K562 (cell line): Measurements from ENCODE around the gene LYVE1. TPM values are rescaled to one million over a fixed set of nuclear protein-coding genes. Genes with fewer than 3 reads are reported as not detected.
A peak's percentile ranks its signal among the peaks of the same experiment; 100 is the strongest.

Experiments used
- ATAC-seq: fragments of 200-7000 bp; cut with Tn5 transposase; 3 replicates; pipeline ENCODE4 v1.9.1; 2020; ENCODE audit warnings: moderate library complexity
- BruUV-seq: library from RNA; stranded (reverse); fragments of 400-500 nt; replicated peaks from 2 replicates; lab custom pipeline; 2021; lab: Mats Ljungman, UMichigan
- CTCF ChIA-PET: fragments of 300-600 bp; formaldehyde crosslinking; extraction: SDS; loops from one replicate; lab custom pipeline; 2021; ENCODE audit warnings: low intra/inter-chr PET ratio; lab: Yijun Ruan, JAX
- POLR2A ChIA-PET: fragments of 300-600, 350-650 bp; sonication (Branson Sonifier 250); formaldehyde crosslinking; extraction: SDS; loops from one replicate; lab custom pipeline; 2021; ENCODE audit warnings: antibody characterized with exemption, inconsistent platforms; lab: Yijun Ruan, JAX
- DNase-seq, 4 experiments: peaks; one replicate each; pipeline versions ENCODE4 v3.0.0 to v3.0.0-alpha.2; 2011 to 2018; ENCODE audit warnings: low spot score in 3 of 4, mixed read lengths in 3 of 4; ENCODE audit errors: extremely low read depth in 1 of 4
- FAIRE-seq: peaks from 2 replicates; lab custom pipeline; 2011; peaks lifted over from hg19 to GRCh38; lab: Jason Lieb, UNC
- H2AFZ ChIP-seq: 2 replicates; pipeline ENCODE4 v1.6.0; 2011; ENCODE audit warnings: low read depth, low read length, control low read depth, inconsistent platforms
- H3K27ac ChIP-seq: fragments of 200-600 bp; 3 replicates; pipeline ENCODE4 v1.8.0; 2011; ENCODE audit warnings: low read depth, mild to moderate bottlenecking, control low read depth, inconsistent platforms, low read length, moderate library complexity, mixed read lengths; ENCODE audit errors: extremely low read depth
- H3K27me3 ChIP-seq, 2 experiments: fragments of 300-600 bp in 1 of 2; 2 replicates in 1 of 2; 3 replicates in 1 of 2; pipeline versions ENCODE4 v1.6.0 to v1.8.0; 2011; ENCODE audit warnings: inconsistent platforms in 2 of 2, low read length in 2 of 2, mild to moderate bottlenecking in 1 of 2, mixed read lengths in 1 of 2, moderate library complexity in 1 of 2; ENCODE audit not compliant: control insufficient read depth in 2 of 2, insufficient read depth in 2 of 2
- H3K36me3 ChIP-seq: fragments of 300-600 bp; 3 replicates; pipeline ENCODE4 v1.8.0; 2011; ENCODE audit warnings: mild to moderate bottlenecking, low read length, inconsistent platforms; ENCODE audit not compliant: control insufficient read depth, insufficient read depth
- H3K4me1 ChIP-seq, 2 experiments: fragments of 200-600 bp in 1 of 2; replicated peaks in 1 of 2; 2 replicates in 1 of 2; 3 replicates in 1 of 2; pipeline versions ENCODE4 v1.5.1 to v1.8.0; 2011; ENCODE audit warnings: inconsistent platforms in 2 of 2, low read length in 2 of 2, mild to moderate bottlenecking in 1 of 2, mixed read lengths in 1 of 2, moderate library complexity in 1 of 2; ENCODE audit not compliant: control insufficient read depth in 2 of 2, insufficient read depth in 2 of 2
- H3K4me2 ChIP-seq: 2 replicates; pipeline ENCODE4 v1.6.1; 2011; ENCODE audit warnings: low read length, control low read depth, inconsistent platforms, mixed read lengths; ENCODE audit not compliant: insufficient read depth
- H3K4me3 ChIP-seq: fragments of 200-600 bp; sonication (generic), shearing (Covaris generic); 2 replicates; pipeline ENCODE4 v1.5.1; 2016; ENCODE audit warnings: control low read depth, inconsistent platforms
- H3K79me2 ChIP-seq: fragments of 200-600 bp; 3 replicates; pipeline ENCODE4 v1.8.0; 2011; ENCODE audit warnings: low read length, inconsistent platforms; ENCODE audit not compliant: control insufficient read depth, insufficient read depth
- H3K9ac ChIP-seq, 2 experiments: 2 replicates each; pipeline versions ENCODE4 v1.6.0 to v1.6.1; 2011; ENCODE audit warnings: low read depth in 2 of 2, low read length in 2 of 2, control low read depth in 1 of 2, inconsistent platforms in 1 of 2, mild to moderate bottlenecking in 1 of 2, mixed read lengths in 1 of 2; ENCODE audit not compliant: insufficient read depth in 1 of 2
- H3K9me1 ChIP-seq: one replicate; pipeline ENCODE4 v1.6.0; 2011; ENCODE audit warnings: inconsistent platforms, mild to moderate bottlenecking, low read length, moderate library complexity; ENCODE audit not compliant: control insufficient read depth, insufficient read depth
- H3K9me3 ChIP-seq: replicated peaks from 2 replicates; pipeline ENCODE4 v1.5.1; 2011; ENCODE audit warnings: low read depth, low read length, inconsistent platforms; ENCODE audit not compliant: control insufficient read depth, insufficient read depth
- H4K20me1 ChIP-seq: replicated peaks from 2 replicates; pipeline ENCODE4 v1.6.1; 2011; ENCODE audit warnings: low read length, inconsistent platforms, mixed read lengths; ENCODE audit not compliant: control insufficient read depth, insufficient read depth
- DLX4 ChIP-seq: fragments of 250-450 bp; sonication (Bioruptor Pico); IDR thresholded peaks from 2 replicates; pipeline ENCODE4 v1.6.1; 2021; ENCODE audit warnings: mild to moderate bottlenecking
- E2F5 ChIP-seq: sonication (generic); formaldehyde crosslinking; IDR thresholded peaks from 2 replicates; pipeline ENCODE4 v1.8.0; 2022; ENCODE audit warnings: mild to moderate bottlenecking, missing genetic modification reagents
- FOXP1 ChIP-seq: sonication (generic); formaldehyde crosslinking; IDR thresholded peaks from 2 replicates; pipeline ENCODE4 v1.8.0; 2022; ENCODE audit warnings: mild to moderate bottlenecking, missing genetic modification reagents
- HES1 ChIP-seq: fragments of 450-650 bp; IDR thresholded peaks from 2 replicates; pipeline ENCODE4 v1.6.1; 2016; ENCODE audit warnings: low read depth, mild to moderate bottlenecking, moderate library complexity
- LCOR ChIP-seq: sonication (generic); formaldehyde crosslinking; IDR thresholded peaks from 2 replicates; pipeline ENCODE4 v1.8.0; 2022; ENCODE audit warnings: mild to moderate bottlenecking, missing genetic modification reagents
- PTTG1 ChIP-seq: fragments of 450-650 bp; IDR thresholded peaks from 2 replicates; pipeline ENCODE4 v1.6.1; 2016; ENCODE audit warnings: low read depth, mild to moderate bottlenecking, missing genetic modification characterization, missing compliant biosample characterization
- RBBP5 ChIP-seq: fragments of 200-600 bp; sonication (generic); IDR thresholded peaks from 2 replicates; pipeline ENCODE4 v1.6.1; 2012; ENCODE audit warnings: borderline replicate concordance, mild to moderate bottlenecking, low read length, control low read depth, inconsistent platforms; ENCODE audit not compliant: insufficient read depth, poor library complexity, severe bottlenecking
- SMARCA4 ChIP-seq: fragments of 450-650 bp; IDR thresholded peaks from 2 replicates; pipeline ENCODE4 v1.6.1; 2016
- ZZZ3 ChIP-seq: fragments of 450-650 bp; IDR thresholded peaks from 2 replicates; pipeline ENCODE4 v1.6.1; 2016; ENCODE audit warnings: antibody characterized with exemption, mild to moderate bottlenecking, moderate library complexity
- WGBS: fragments of 100-300 bp; shearing (Covaris generic); methylation state at CpG from one replicate; pipeline ENCODE4 v1.1.6; 2016; ENCODE audit warnings: low coverage, mixed read lengths; ENCODE audit not compliant: insufficient coverage; ENCODE audit errors: missing lambda C conversion rate; 5-methylcytosine and 5-hydroxymethylcytosine counted together
- in situ Hi-C: fragments of 300-500 bp; cut with MboI; formaldehyde crosslinking; loops from 4 replicates; pipeline ENCODE4 v1.15.0; 2018; ENCODE audit warnings: inconsistent platforms, mixed read lengths
- intact Hi-C: fragments of 100-400 bp; cut with micrococcal nuclease; formaldehyde crosslinking; loops from 2 replicates; pipeline ENCODE4 v1.14.2; 2022
- polyA plus RNA-seq, 8 experiments: library from polyadenylated mRNA; depleted of rRNA in 4 of 8; stranded (reverse) in 5 of 8; unstranded in 3 of 8; fragments of >200 nt; fragmentation: Nextera tagmentation in 2 of 8; fragmentation: Illumina TruSeq in 1 of 8; extraction: Ambion mirVana in 2 of 8; extraction: Trizol in 1 of 8; gene quantifications; 2 replicates each; pipeline versions ENCODE4 v1.2.1 to v1.2.3, GENCODE V29; 2011 to 2014; ENCODE audit warnings: inconsistent platforms in 1 of 8, missing spikeins in 1 of 8
- total RNA-seq, 7 experiments: library from RNA; depleted of rRNA in 6 of 7; stranded (reverse); fragments of >200 nt in 6 of 7; fragmentation: Illumina TruSeq in 2 of 7; extraction: Trizol in 2 of 7; gene quantifications; 2 replicates each; pipeline versions ENCODE4 v1.2.1 to v1.2.3, GENCODE V29; 2011 to 2021; ENCODE audit warnings: low replicate concordance in 1 of 7

Gene LYVE1
- total and polyA plus RNA-seq, 9 of the 15 experiments (the other 6 are each of a cell fraction or from before 2014, with no cell fraction given): 0.06 to 1.1 (median 0.14) TPM; not detected in 1

- Histone ChIP-seq H3K27ac (no peak overlapping the region), H3K9me3 (no peaks in the 10 kb centered on the region), H3K9ac (peak overlapping the region in 1 of 2 experiments; percentile 37; a peak in 1 of 4 replicates), H3K4me2 (no peak overlapping the region), H3K4me3 (no peak overlapping the region), H3K79me2 (no peaks in the 10 kb centered on the region), H3K4me1 (peaks cover 6 to 12% of the 10 kb centered on the region in 2 experiments), H3K36me3 (no peaks in the 10 kb centered on the region), H3K27me3 (no peaks in the 10 kb centered on the region; a peak in 2 of 5 replicates), H4K20me1 (no peaks in the 10 kb centered on the region), H3K9me1 (no peaks in the 10 kb centered on the region), H2AFZ (no peak overlapping the region)
- ChIA-PET POLR2A (no interaction called here), CTCF (no interaction called here)
- ATAC-seq: no peak
- BruUV-seq: no TSS peak
- in situ Hi-C loops (no loop called here), intact Hi-C loops (no loop called here)
- no peak for DNase-seq
- FAIRE-seq: no peak
- 45% methylated on average over 5 of the region's 6 CpGs for WGBS
- TF ChIP-seq SMARCA4: no peak
- no peak for TF ChIP-seq PTTG1
- no peak for TF ChIP-seq HES1
- no peak for TF ChIP-seq RBBP5
- no peak for TF ChIP-seq FOXP1 (CRISPR knock-in tag)
- TF ChIP-seq DLX4: no peak
- TF ChIP-seq E2F5 (CRISPR knock-in tag): no peak
- TF ChIP-seq LCOR (CRISPR knock-in tag): no peak
- TF ChIP-seq ZZZ3: no peak
Observed at GRCh38 chr11:10607462-10608132, 39.1 kb upstream of the LYVE1 start.
